ENCODE data around the gene SMIM29. TPM values are rescaled to one million over a fixed set of nuclear protein-coding genes. Genes with fewer than 3 reads are reported as not detected.

The SMIM29 gene
- total RNA-seq, 1 donor = 44.7 TPM

DNA sequence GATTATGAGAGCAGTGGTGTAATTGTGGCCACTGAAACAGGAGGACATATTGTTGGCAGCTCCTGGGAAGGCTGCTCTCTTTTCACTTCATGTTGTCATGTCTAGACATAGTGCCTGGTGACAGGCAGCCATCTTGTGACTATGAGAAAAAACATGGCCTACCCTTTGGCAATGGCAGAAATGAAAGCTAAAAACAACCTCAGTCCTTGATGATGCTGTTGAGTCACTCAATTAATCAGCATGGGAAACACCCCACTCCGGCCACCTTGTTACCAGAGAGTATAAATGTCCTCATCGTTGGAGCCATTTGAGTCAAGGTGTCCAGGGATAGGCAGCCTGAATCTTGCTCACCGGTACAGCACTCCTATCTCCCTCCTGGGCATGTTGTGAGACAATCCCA, 43.3 kb downstream of the SMIM29 start:
- TF ChIP-seq, protein P1, sequence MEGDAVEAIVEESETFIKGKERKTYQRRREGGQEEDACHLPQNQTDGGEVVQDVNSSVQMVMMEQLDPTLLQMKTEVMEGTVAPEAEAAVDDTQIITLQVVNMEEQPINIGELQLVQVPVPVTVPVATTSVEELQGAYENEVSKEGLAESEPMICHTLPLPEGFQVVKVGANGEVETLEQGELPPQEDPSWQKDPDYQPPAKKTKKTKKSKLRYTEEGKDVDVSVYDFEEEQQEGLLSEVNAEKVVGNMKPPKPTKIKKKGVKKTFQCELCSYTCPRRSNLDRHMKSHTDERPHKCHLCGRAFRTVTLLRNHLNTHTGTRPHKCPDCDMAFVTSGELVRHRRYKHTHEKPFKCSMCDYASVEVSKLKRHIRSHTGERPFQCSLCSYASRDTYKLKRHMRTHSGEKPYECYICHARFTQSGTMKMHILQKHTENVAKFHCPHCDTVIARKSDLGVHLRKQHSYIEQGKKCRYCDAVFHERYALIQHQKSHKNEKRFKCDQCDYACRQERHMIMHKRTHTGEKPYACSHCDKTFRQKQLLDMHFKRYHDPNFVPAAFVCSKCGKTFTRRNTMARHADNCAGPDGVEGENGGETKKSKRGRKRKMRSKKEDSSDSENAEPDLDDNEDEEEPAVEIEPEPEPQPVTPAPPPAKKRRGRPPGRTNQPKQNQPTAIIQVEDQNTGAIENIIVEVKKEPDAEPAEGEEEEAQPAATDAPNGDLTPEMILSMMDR (IDR thresholded peaks at IDR 0.05; ENCODE audit: insufficient read depth, low read length) = no peak
- no peak overlapping the region for H3K4me3 ChIP-seq (ENCODE audit: low read depth, low read length)
- DNase-seq (ENCODE audit: low read depth) = no peak

DNA sequence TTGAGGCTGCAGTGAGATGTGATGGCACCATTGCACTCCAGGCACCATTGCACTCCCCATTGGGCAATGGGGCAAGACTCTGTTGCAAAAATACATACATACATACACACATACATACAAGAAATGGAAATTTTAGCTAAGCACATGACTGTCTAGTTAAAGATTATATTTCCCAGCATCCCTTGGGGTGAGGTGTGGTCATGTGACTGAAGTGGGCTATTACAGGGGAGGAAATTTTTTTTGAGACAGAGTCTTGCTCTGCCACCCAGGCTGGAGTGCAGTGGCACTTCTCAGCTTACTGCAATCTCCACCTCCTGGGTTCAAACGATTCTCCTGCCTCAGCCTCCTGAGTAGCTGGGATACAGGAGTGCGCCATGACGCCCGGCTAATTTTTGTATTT, 44.1 kb downstream of the SMIM29 start:
- TF ChIP-seq, protein P1 (IDR thresholded peaks at IDR 0.05; ENCODE audit: insufficient read depth, low read length) = no peak
- no peak for DNase-seq (ENCODE audit: low read depth)
- H3K4me3 ChIP-seq (ENCODE audit: low read depth, low read length) = no peak overlapping the region

DNA sequence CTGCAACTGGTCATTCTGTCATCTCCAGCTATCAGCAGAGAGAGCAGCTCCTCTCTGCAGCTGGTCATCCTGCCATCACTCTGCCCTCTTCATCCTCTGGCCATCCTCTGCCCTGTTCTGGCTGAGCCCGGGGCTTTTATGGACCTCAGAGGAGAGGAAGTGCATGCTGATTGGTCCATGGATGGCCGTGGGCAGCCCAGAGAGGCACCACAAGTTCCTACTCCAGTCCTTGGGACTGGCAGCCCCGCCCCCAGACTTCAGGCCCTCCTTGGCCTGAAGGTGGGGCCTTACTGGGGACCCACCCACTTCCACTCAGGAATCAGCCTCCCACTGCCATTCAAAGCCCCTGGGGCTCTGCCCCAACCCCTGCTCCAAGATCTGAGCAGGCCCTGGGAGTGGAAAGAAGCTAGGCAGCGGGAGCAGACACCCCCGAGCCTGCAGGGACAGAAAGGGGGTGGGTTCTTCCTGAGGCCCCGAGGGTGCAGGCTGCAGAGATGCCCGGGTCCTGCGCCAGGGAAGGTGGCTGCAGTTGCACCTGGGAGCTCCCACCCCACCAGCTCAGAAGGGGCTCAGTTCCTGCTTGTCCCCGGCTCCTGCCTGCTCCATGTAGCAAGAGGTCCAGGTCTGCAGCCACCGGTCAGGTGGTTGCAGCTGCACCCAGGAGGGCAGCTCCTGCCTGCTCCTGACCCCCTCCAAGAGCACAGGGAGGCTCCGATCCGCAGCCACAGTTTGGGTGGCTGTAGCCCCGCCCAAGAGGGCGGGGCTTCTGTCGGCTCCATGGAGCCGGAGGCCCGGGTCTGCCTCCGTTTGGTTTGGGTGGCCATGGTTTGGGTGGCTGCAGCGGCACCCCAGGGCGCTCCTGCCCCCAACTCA, 46.2 kb downstream of the SMIM29 start:
- H3K4me3 ChIP-seq (ENCODE audit: low read depth, low read length) = no peak overlapping the region
- DNase-seq (ENCODE audit: low read depth) = no peak
- TF ChIP-seq, protein P1 (IDR thresholded peaks at IDR 0.05; ENCODE audit: insufficient read depth, low read length) = no peak

DNA sequence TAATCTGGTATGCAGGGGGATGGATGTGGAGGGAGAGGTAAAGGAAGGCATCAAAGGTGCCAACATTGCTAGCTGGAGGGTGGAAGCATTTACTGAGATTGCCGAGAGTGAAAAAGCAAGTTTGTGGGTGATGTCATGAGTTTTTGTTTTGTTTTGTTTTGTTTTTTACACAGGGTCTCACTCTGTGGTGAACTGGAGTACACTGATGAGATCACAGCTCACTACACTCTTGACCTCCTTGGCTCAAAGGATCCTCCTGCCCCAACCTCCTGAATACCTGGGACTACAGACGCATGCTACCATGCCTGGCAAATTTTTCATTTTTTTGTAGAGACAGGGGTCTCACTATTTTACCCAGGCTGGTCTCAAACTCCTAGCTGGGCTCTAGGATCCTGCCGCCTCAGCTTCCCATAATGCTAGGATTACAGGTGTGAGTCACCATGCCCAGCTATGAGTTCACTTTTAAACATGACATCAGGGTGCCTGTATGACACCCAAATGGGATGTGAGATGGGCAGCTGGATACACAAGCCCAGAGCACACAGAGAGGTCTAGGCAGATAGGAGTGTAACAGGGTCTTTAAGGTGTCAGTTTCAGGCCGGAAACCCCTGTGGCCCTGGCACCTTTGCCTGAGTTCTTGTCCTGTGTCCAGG, 47.2 kb downstream of the SMIM29 start:
- TF ChIP-seq, protein P1 (IDR thresholded peaks at IDR 0.05; ENCODE audit: insufficient read depth, low read length) = no peak
- DNase-seq (ENCODE audit: low read depth) = no peak
- H3K4me3 ChIP-seq (ENCODE audit: low read depth, low read length) = no peak overlapping the region

DNA sequence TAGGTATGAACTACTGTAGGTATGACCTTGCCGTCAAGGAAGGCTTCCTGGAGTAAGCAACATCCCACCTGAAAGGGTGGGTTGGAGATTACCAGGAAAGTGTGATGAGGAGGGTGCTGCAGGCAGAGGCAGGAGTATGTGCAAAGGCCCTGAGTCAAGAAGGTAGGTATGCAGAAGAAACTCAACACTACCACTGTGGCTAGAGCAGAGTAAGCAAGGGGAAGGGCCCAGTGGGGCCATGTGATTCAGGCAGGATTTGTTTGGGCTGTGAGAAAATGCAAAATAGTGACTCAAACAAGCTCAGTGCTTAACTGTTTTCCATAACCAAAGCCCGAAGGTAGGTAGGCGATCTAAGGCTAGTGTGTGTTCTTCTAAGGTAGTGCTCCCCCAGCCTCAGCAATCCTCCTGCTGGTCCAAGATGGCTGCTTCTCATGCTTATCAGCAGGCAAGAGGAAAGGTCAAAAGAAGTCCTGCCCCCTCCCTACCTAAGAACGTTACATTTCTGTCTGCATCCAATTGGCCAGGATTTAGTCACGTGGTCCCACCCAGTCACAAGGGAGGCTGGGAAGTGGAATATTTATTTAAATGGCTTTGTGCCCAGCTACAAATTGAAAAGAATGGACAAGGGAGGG, 48.4 kb downstream of the SMIM29 start:
- peak; percentile 52 for DNase-seq (ENCODE audit: low read depth)
- TF ChIP-seq, protein P1 (IDR thresholded peaks at IDR 0.05; ENCODE audit: insufficient read depth, low read length) = no peak
- H3K4me3 ChIP-seq (ENCODE audit: low read depth, low read length) = no peak overlapping the region

DNA sequence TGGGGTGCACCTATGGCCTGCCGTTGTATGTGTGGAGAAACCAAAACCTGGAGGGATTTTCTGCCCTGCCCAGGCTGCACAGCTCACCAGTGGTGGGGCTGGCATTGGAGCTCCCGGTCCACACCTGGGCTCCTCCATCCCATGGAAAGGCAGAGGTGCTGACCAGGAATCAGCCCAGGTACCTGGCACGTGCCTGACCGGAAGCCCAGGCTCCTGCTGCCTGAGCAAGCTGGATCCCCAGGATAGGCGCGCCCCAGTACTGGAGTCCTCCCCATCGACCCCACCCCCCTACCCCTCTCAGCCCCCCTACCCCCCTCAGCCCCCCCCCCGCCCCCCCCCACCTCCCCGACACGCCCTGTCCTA, 52.0 kb downstream of the SMIM29 start:
- TF ChIP-seq, protein P1 (IDR thresholded peaks at IDR 0.05; ENCODE audit: insufficient read depth, low read length) = no peak
- DNase-seq (ENCODE audit: low read depth) = no peak
- H3K4me3 ChIP-seq (ENCODE audit: low read depth, low read length) = peak overlapping the region; percentile 64

Small RNA genes within 50 kb of the gene (small RNA-seq; reads per million reads assigned to genes)
- gene MIR6835 = not detected

Other genes with a start within 250 kb of the SMIM29 start
- gene GRM4, start 102.9 kb downstream of the SMIM29 start, total RNA-seq (ENCODE audit: low replicate concordance) = 0.08 TPM in 1 of 2 replicates, not detected in the other
- gene HMGA1, start 12.1 kb downstream of the SMIM29 start, total RNA-seq (ENCODE audit: low replicate concordance) = 38.6 and 635 TPM in 2 replicates
- gene NUDT3, start 143.7 kb upstream of the SMIM29 start, total RNA-seq (ENCODE audit: low replicate concordance) = 24.4 and 34.6 TPM in 2 replicates
- 1,593 and 2,945 TPM in 2 replicates for gene RPS10, start 177.1 kb upstream of the SMIM29 start, total RNA-seq (ENCODE audit: low replicate concordance)
- not detected in 2 replicates for gene PACSIN1, start 217.1 kb upstream of the SMIM29 start, total RNA-seq (ENCODE audit: low replicate concordance)

Measured in fibroblast of the aortic adventitia (primary cell).